T-helper 9 cell (primary cell): ENCODE data around the gene ANO8.
"Not testable (repeated sequence)": the region's sequence is repeated elsewhere in the genome, so short reads cannot be mapped to it uniquely, and the experiment has no call there.

Experiments used
- DNase-seq: peaks from one replicate; pipeline ENCODE4 v3.0.0-alpha.2; 2020
- total RNA-seq, 2 donors: gene quantifications; one replicate each; lab custom pipeline; 2026; lab: John Stamatoyannopoulos, UW

Gene ANO8, protein sequence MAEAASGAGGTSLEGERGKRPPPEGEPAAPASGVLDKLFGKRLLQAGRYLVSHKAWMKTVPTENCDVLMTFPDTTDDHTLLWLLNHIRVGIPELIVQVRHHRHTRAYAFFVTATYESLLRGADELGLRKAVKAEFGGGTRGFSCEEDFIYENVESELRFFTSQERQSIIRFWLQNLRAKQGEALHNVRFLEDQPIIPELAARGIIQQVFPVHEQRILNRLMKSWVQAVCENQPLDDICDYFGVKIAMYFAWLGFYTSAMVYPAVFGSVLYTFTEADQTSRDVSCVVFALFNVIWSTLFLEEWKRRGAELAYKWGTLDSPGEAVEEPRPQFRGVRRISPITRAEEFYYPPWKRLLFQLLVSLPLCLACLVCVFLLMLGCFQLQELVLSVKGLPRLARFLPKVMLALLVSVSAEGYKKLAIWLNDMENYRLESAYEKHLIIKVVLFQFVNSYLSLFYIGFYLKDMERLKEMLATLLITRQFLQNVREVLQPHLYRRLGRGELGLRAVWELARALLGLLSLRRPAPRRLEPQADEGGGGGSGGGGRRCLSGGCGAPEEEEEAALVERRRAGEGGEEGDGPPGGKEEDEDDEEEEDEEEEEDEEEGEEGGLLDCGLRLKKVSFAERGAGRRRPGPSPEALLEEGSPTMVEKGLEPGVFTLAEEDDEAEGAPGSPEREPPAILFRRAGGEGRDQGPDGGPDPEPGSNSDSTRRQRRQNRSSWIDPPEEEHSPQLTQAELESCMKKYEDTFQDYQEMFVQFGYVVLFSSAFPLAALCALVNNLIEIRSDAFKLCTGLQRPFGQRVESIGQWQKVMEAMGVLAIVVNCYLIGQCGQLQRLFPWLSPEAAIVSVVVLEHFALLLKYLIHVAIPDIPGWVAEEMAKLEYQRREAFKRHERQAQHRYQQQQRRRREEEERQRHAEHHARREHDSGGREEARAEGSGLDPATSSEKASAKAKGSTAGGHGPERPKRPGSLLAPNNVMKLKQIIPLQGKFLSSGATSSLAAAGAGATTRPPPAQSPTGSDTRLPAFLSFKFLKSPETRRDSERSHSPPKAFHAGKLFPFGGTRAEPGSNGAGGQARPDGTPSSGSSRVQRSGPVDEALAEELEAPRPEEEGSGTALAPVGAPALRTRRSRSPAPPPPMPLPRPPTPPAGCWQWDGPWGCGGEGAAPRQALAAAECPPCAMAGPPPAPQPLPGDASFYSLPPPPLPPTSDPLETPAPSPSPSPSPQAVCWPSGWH
- total RNA-seq = 28.5 to 35.3 reads per million in 2 donors

DNA sequence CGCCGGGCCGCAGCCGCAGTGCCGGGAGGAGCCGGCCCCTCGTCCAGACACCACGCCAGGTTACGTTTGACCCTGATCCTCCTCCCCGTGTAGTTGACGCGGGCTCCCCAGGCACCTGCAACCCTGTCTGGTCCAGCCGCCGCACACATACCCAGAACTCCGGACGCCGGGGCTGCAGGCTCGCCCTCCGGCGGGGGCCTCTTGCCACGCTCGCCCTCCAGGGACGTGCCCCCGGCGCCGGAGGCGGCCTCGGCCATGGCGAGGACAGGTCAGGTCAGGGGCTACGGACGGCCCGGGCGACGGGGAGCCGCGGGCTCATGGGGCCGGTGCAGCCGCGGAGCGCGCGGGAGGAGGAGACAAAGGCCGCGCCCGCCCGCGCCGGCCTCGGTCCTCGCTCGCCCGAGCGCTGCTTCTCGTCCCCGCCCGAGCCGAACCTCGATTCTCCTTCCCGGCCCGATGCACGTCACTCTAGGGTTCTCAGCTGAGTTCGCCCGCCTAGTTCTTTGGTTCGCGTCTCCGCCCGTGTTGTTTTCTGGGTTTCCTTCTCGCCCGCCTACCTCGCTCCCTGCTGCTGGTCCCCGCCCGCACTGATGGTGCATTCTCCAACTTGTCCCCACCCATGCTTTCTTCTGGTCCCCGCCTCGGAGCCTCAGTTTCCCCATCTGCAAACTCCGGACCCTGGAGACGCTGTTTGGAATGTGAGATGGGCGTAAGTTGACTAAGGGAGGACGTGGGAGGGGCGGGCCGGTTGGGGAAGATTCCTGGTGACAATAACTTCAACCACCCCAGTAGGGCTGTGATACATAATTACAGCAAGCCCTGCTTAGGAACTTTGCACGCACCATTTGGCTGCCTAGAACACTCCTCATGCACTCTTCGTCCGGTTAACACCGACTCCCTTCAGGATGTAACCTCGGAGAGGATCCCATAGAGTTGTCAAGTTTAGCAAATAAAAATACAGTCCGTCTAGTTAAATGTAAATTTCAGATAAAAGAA, at the start of gene ANO8:
Gene ANO8, minus strand, starts transcription at position 442 of the 996 bp plus-strand sequence. Its CDS starts 185 bp downstream, at position 257.
- peak; percentile 97 for DNase-seq

DNA sequence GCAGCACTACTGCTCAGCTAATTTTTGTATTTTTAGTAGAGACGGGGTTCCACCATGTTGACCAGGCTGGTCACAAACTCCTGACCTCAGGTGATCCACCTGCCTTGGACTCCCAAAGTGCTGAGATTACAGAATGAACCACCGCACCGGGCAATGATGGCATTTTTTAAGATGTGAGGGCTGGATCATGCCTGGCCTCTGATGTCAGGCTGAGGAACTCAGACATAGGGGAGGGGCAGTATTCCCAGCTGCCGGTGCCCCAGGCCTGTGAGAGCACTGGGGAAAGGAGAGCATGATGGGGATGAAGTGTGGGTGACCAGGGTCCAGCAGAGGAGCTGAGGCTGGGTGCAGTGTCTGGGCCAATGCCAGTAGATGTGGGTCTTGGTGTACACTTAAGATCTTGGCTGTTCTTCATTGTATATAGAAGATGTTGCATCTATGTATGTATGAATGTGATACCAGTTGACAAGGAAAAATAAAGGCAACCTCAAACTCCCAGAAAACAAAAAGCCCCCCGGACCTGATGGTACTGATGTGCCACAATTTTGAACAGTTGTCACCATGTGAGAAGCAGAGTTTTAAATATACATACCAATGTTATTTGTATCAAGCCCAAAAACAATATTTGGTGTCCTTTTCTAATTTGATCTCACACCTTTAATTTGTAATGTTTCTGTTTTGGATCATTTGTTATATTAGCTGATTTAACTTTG, 45.9 kb upstream of the ANO8 start:
- no peak for DNase-seq

DNA sequence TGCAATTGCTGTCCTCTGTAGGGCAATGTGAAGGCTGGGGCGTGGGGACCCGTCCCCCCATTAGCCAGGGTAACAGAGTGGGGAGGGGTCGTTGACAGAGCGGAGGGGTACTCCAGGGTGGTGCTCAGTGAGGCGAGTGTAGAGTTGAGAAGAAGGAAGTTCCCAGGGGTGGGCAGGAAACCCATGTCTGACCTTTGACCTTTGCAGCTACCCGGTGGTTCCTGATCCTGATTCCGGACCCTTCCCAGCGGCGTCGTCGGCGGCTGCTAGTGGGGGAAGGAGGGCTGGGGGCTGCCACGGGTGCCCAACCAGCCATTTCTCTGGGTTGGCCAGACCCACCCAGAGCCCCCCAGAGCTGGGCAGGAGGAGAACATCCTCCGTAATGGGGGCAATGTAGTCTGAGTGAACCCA, 44.6 kb upstream of the ANO8 start:
- no peak for DNase-seq

DNA sequence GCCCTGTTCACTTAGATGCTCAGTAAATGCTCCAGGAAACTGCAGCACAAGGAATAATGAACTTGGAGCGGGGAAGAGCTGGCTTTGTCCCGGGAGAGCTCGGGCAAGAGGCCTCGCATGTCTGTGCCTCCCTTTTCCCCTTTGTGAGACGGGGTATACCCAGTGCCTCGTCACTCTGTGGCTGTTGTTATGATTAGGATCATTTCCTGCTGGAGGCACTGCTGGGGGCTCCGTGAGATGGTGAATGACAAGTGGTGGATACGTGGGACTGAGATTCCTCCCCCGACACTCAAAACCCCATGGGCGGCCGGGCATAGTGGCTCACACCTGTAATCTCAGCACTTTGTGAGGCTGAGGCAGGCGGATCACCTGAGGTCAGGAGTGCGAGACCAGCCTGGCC, 43.6 kb upstream of the ANO8 start:
- no peak for DNase-seq

DNA sequence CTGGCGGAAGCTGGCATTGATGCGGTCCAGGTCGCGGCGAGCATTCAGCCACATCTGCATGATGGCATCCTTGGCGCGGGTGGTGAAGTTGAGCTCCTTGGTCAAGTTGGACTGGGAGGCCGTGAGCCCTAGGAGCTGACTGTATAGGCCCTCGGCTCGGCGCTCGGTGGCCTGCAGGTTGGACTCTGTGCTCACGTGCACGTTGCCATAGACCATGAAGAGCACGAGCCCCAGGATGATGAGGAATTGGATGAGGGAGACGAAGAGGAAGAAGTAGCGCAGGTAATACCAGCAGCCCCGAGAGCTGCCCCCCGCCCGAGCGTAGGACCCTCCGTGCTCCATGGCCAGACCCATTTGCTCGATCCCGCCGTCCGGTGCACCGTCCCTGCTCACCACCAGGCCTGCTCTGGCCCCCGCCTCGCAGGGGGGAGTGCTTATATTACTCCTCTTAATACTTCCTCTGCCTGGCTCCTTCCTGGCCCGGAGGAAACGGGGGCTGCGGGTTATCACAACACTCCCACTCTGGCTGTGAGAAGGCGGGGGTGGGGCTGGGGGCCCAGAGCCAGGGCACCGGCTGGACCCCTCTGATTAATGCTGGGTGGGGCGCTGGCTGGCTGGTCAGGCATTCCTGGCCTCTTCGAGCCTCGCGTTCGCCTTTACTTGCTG, 42.4 kb upstream of the ANO8 start, which contains the start of gene PLVAP:
Gene PLVAP, minus strand, starts transcription at position 408 of the 666 bp plus-strand sequence. Its CDS starts 54 bp downstream, at position 354.
- DNase-seq = no peak

DNA sequence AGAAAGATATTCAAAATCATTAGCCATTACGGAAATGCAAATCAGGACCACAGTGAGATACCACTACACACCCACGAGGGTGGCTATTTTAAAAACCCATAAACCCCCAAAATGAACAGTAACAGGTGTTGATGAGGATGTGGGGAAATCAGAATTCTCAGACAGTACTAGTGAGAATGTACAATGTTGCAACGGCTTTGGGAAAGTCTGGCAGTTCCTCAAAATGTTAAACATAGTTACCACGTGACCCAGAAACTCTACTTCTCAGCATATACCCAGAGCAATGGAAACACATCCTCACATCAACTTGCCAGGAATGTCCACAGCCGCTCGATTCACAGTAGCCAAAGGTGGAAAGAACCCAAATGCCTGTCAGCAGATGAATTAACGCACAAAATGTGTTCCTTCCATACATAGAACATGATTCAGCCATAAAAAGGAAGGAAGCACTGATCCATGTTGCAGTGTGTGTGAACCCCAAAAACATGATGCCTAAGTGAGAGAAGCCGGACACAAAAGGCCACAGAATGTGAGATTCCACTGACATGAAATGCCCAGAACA, 35.5 kb upstream of the ANO8 start:
- no peak for DNase-seq

DNA sequence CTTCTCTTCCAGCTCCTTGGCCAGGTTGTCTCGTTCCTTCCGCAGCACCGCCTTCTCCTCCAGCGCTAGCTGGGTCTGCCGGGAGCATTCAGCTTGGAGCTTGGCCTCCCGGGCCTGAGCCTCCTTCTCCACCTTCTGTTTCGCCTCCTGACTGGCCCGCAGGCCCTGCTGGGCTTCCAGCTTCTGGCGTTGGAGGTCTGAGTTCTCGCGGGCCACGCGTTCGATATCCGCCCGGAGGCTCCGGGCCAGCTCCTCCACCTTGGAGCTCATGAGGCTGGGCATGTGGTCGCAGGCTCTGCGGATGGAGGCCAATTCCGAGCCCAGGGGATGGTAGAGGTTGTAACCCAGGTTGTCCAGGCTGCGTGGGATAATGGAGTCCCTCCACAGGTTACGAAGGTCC, 30.7 kb upstream of the ANO8 start:
- no peak for DNase-seq

DNA sequence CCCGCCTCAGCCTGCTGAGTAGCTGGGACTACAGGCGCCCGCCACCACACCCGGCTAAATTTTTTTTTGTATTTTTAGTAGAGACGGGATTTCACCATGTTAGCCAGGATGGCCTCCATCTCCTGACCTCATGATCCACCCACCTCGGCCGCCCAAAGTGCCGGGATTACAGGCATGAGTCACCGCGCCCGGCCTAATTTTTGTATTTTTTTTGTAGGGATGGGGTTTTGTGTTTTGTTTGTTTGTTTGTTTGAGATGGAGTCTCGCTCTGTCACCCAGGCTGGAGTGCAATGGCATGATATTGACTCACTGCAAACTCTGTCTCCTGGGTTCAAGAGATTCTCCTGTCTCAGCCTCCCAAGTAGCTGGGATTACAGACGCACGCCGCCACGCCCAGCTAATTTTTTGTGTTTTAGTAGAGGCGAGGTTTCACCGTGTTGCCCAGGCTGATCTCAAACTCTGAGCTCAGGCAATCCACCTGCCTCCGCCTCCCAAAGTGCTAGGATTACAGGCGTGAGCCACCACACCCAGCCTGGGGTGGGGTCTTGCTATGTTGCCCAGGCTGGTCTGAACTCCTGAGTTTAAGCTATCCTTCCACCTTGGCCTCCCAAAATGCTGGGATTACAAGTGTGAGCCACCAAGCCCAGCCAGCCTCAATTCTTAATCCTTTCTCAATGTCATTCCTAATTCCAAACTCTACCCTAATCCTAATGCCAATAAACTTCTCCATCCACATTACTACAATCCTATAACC, 29.4 kb upstream of the ANO8 start:
- not testable (repeated sequence) for DNase-seq

DNA sequence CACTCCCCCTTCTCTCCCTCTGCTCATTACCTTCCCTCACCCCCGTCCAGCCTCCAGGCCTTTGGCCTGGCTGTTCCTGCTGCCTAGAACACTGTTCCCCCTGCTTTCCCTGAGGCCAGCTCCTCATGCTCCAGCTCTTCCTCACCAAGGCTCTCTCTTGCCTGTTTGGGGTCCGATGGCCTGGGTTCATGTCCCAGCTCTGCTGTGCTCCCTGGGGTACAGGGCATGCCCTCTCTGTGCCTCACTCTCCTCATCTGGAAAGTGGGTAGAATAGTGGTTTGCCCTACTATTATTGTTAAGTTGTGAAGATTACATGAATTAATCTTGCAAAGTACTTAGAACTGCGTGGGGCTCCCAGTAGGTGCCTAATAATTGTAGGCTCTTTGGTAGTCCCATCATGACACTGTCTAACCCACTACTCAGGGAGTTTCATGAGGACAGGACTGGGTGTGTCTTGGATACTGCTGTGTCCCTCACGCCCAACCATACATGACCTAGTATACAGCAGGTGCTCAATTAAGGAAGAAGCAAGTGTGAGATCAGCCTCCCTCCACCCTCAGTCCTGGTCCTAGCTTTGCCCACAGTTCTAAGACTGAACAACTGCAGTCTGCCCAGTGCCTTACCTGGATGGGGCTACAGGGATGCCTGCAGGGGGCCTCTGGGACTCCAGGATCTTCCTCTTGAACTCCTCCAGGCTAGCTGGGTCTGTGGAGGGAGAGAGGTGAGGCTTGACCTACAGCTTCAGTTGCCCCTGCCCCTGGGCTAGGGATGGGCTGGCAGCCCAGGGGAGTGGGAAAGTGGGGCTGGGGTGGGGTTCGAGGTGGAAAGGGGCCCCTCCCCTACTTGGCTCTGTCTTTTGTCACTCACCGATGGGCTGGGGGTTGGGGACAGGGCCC, 25.5 kb upstream of the ANO8 start:
- no peak for DNase-seq

DNA sequence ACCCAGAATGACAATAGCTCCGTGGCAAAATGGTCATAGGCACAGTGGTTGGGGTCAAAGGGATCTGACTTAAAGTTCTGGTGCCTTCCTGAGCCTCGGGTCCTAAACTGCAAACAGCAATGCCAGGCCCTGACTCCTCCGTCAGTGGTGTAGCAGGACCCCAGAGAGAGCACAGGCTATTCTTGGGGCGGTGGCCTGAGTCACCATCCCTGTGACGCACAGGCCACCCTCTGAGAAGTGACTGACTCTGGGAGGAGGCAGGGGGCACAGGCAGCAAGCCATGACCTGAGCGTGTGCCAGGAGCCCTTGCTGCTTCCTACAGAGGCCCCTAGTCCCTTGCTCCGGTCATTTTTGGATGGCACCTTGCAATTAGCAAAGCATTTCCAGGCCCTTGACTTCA, 23.7 kb upstream of the ANO8 start:
- DNase-seq = no peak

DNA sequence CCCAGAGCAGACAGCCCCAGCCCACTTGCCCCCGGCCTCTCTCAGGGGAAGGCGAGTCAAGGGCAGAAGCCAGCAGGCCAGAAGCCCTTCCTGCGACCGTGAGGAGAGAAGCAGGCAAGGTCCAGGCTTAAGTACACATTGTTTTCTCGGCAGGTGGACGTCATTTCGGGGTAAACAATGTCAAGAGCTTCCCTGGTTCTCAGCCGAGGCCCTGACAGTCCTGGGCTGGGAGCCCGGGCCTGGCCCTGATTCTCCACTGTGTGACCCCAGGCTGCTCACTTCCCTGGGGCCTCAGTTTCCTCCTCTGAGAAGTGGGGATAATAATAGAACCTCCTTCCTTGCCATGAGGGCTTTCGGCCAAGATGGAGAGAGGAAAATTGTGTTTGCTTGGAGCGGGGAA, 23.1 kb upstream of the ANO8 start:
- DNase-seq = no peak

DNA sequence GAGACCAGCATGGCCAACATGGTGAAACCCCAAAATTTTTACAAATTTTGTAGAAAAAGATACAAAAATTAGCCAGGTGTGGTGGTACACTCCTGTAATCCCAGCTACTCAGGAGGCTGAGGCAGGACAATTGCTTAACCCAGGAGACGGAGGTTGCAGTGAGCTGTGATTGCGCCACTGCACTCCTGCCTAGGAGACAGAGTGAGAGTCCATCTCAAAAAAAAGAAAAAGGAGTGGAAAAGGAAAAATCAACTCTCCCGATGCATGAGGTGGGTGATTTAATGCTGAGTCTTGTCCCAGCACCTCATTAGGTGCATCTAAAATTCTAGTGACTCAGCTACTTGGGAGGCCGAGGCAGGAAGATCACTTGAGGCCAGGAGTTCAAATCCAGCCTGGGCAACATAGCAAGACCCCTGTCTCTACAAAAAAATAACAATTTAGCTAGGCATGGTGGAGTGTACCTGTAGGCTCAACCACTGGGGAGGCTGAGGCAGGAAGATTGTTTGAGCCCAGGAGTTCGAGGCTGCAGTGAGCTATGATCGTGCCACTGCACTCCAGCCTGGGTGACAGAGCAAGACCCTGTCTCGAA, 22.5 kb upstream of the ANO8 start:
- no peak for DNase-seq

DNA sequence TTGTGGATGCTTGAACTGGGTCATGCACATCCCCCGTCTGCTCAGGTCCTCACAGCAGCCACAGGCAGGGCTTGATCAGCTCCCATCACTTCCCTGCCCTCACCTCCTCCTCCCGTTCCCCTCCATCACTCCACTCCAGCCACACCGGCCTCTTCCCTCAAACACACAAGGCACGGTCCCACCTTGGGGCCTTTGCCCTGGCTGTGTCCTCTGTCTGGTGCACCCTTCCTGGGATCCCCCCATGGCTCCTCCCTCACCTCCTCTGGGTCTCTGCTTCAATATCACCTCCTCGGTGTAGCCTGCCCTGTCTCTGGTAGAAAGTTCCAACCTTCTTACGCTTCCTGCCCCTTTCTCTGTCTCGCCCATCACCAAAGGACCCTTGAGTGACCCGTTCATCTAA, 18.7 kb upstream of the ANO8 start:
- no peak for DNase-seq

DNA sequence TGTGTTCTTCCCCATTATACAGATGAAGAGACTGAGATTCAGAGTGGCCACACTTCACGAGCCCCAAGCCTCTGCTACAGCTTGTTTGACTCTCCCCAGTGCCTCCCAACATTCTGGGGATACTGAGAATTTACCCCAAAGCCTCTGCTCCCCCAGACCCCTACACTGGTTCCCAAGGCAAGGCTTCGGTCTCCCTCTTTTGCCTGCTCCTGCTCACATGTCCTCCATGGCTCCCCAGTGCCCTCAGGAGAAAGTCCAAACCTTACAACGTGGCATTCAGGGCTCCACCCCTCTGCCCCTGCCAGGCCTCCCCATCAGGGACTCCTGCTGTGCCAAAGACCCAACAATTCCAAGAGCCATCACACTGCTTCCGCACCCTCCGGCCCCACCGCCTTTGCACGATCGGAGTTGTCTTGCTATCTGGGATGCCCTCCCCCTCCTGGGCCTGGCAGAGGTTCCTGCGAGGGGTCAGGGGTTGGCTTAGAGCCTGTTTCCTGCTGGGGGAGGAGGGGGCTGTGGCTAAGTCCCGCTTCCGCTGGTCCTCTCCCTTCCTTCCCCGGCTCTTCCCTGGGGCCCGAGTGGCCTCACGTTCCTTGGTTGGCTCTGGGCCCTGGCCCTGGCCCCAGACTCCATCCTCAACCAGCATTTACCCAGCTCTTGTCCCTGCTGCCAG, 18.1 kb upstream of the ANO8 start:
- DNase-seq = no peak

DNA sequence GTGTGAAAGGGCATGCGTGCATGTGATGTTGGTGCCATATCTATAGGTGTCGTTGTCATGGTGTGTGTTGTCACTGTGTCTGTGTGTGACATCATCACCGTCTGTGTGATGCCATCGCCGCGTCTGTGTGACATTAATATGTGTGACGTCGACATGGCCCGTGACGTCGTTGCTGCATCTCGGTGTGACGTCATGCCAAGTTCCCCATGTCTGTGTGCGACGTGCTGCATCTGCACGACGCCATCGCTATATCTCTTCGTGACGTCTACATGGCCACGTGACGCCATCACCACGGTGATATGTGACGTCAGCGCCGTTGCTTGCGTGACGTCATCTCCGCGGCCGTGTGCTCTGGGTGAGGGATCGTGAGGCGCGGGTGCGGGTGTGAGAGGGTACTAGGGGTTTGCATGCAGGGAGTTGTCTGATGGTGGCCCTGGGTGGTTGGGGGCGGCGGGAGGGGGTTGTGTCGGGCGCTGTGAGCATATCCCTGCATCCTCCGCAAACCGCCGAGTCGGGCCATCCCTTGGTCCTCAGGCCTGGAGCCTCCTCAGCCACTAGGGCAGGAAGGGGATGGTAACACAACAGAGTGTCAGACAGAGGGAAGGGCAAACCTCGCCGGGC, 17.3 kb upstream of the ANO8 start:
- no peak for DNase-seq

DNA sequence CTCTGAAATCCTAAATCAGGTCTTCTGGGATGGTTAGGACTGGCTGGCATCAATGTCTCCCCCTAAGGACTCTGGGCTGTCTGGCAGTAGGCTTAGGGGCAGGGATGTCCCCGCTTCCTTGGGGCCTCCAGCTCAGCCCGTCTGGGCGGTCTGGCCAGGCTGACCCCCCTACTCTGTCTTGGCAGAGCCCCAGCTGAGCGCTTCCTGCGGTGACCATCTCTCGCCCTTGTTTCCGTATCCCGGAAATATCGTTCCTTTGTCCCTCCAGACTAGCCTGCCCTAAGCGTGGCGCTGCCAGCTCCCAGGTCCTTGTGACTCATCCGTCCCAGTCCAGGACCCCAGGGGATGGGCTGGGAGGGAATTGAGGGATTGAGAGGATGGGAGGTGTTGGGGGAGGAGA, 14.0 kb upstream of the ANO8 start:
- no peak for DNase-seq

DNA sequence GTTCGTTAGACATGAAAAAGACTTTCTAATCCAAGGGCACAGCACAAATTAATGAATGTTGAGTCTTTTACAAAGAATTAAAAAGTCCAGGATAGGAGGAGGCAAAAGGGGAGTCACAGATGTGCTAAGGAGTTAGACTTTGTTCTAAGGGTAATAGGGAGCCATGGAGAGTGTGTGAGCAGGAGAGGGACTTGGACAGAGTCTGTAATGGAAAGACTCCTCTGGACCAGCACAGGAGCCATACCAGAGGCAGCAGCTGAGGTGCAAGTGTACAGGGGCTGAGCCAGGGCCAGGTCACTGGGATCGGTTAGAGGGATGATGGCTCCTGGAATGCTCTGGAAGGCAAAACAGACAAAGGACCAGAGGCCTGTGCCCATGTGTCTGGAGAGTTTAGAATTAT, 13.2 kb upstream of the ANO8 start:
- no peak for DNase-seq
